Measurements from ENCODE around the gene PALB2. TPM values are rescaled to one million over a fixed set of nuclear protein-coding genes. Genes with fewer than 3 reads are reported as not detected.

Gene PALB2
- polyA plus RNA-seq, 3 donors: 2.3 to 3.3 (median 2.5) TPM

- no peak overlapping the region for H3K27ac Mint-ChIP-seq
- DNase-seq: no peak
- Histone ChIP-seq H3K4me3 (replicated peaks in 1 of 3; ENCODE audit: low read depth in 2 of 3, low read length in 3 of 3) (no peak overlapping the region), H4K20me1 (ENCODE audit: insufficient read depth, low read length) (peaks cover 14% of the 10 kb centered on the region), H3K27me3 (ENCODE audit: control insufficient read depth in 2 of 2, insufficient read depth in 2 of 2, low read length in 2 of 2) (no peaks in the 10 kb centered on the region), H3K79me2 (ENCODE audit: insufficient read depth, low read length) (peaks cover 37% of the 10 kb centered on the region), H3K9me3 (replicated peaks in 1 of 2; ENCODE audit: control insufficient read depth in 1 of 2, insufficient read depth in 1 of 2, low read length in 2 of 2) (no peaks in the 10 kb centered on the region), H3K36me3 (replicated peaks in 1 of 2; ENCODE audit: control insufficient read depth in 1 of 2, insufficient read depth in 2 of 2, low read length in 2 of 2) (peaks cover 10 to 54% of the 10 kb centered on the region in 2 donors), H3K4me1 (ENCODE audit: control insufficient read depth in 1 of 2, insufficient read depth in 2 of 2, low read length in 2 of 2) (peaks cover 34 to 40% of the 10 kb centered on the region in 2 donors), H3K9ac (ENCODE audit: insufficient read depth, low read length, poor library complexity, severe bottlenecking) (no peak overlapping the region), H3K27ac (ENCODE audit: low read depth in 1 of 2, low read length in 2 of 2) (no peak overlapping the region), H3K4me2 (replicated peaks; ENCODE audit: extremely low read depth, low read length, poor library complexity, severe bottlenecking) (no peak overlapping the region), H2AFZ (ENCODE audit: insufficient read depth, low read depth, low read length, poor library complexity, severe bottlenecking) (no peak overlapping the region)
- H3K4me1 Mint-ChIP-seq: peaks cover 40% of the 10 kb centered on the region
- intact Hi-C loops (cut with micrococcal nuclease): no loop called here
- no peaks in the 10 kb centered on the region for H3K9me3 Mint-ChIP-seq
- H3K4me3 Mint-ChIP-seq: no peak overlapping the region
- H3K27me3 Mint-ChIP-seq (ENCODE audit: low read depth in 3 of 3): peaks cover 0 to 2% (median 0%) of the 10 kb centered on the region in 3 donors
- H3K36me3 Mint-ChIP-seq: peaks cover 32 to 36% of the 10 kb centered on the region in 2 donors
- TF ChIP-seq, protein P1, sequence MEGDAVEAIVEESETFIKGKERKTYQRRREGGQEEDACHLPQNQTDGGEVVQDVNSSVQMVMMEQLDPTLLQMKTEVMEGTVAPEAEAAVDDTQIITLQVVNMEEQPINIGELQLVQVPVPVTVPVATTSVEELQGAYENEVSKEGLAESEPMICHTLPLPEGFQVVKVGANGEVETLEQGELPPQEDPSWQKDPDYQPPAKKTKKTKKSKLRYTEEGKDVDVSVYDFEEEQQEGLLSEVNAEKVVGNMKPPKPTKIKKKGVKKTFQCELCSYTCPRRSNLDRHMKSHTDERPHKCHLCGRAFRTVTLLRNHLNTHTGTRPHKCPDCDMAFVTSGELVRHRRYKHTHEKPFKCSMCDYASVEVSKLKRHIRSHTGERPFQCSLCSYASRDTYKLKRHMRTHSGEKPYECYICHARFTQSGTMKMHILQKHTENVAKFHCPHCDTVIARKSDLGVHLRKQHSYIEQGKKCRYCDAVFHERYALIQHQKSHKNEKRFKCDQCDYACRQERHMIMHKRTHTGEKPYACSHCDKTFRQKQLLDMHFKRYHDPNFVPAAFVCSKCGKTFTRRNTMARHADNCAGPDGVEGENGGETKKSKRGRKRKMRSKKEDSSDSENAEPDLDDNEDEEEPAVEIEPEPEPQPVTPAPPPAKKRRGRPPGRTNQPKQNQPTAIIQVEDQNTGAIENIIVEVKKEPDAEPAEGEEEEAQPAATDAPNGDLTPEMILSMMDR (IDR thresholded peaks at IDR 0.05): no peak
- WGBS (ENCODE audit: insufficient coverage): no CpG with 5 or more reads among the region's 2 CpGs
These were observed 35.9 kb upstream of the PALB2 start for GRCh38 chr16:23676924-23677480.

DNA sequence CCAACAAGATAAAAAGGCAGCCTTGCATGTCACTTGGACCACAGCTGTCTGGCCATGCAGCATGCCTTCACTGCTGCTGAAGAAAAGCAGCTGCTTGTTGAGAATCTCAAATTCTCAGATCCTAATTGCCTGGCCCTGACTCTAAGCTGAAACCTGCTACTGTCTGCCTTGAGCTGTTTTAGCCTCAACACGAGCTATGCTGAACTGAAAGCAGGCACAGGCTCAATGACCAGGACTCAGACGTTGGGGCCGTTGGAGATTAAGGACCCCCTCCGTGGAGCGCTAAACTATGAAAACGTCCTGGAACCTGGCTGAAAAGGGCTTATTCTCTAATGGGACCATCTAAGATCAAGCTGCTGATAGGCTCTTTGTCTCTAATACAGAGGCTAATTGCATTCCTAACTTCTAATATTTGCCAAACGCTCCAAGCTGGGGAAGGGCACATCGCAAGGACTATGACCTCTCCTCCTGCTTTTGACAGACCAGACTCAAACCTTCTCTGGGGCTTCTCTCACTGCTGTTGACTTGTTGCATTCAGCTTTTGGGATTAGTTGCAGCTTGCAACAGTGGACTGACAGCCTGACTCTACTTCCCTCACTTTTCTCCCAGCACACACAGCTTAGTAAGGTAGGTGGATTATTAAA lies 33.0 kb upstream of the PALB2 start:
- H3K4me3 ChIP-seq (replicated peaks in 1 of 3; ENCODE audit: low read depth in 2 of 3, low read length in 3 of 3): no peak overlapping the region
- Mint-ChIP-seq H3K9me3 (no peaks in the 10 kb centered on the region), H3K27ac (no peak overlapping the region), H3K36me3 (peaks cover 43 to 49% of the 10 kb centered on the region in 2 donors), H3K27me3 (ENCODE audit: low read depth in 3 of 3) (peaks cover 0 to 2% (median 0%) of the 10 kb centered on the region in 3 donors), H3K4me1 (peaks cover 11% of the 10 kb centered on the region), H3K4me3 (no peak overlapping the region)
- peaks cover 8% of the 10 kb centered on the region for H3K79me2 ChIP-seq (ENCODE audit: insufficient read depth, low read length)
- no peak overlapping the region for H2AFZ ChIP-seq (ENCODE audit: insufficient read depth, low read depth, low read length, poor library complexity, severe bottlenecking)
- 96% methylated on average over 8 of the region's 8 CpGs for WGBS (ENCODE audit: insufficient coverage)
- H3K9me3 ChIP-seq (replicated peaks in 1 of 2; ENCODE audit: control insufficient read depth in 1 of 2, insufficient read depth in 1 of 2, low read length in 2 of 2): no peaks in the 10 kb centered on the region
- DNase-seq: no peak
- peaks cover 8 to 11% of the 10 kb centered on the region in 2 donors for H3K4me1 ChIP-seq (ENCODE audit: control insufficient read depth in 1 of 2, insufficient read depth in 2 of 2, low read length in 2 of 2)
- intact Hi-C loops (cut with micrococcal nuclease): no loop called here
- H3K27me3 ChIP-seq (ENCODE audit: control insufficient read depth in 2 of 2, insufficient read depth in 2 of 2, low read length in 2 of 2): no peaks in the 10 kb centered on the region
- no peak overlapping the region for H3K27ac ChIP-seq (ENCODE audit: low read depth in 1 of 2, low read length in 2 of 2)
- TF ChIP-seq, protein P1 (IDR thresholded peaks at IDR 0.05): no peak
- no peak overlapping the region for H3K4me2 ChIP-seq (replicated peaks; ENCODE audit: extremely low read depth, low read length, poor library complexity, severe bottlenecking)
- peaks cover 31 to 67% of the 10 kb centered on the region in 2 donors for H3K36me3 ChIP-seq (replicated peaks in 1 of 2; ENCODE audit: control insufficient read depth in 1 of 2, insufficient read depth in 2 of 2, low read length in 2 of 2)
- no peak overlapping the region for H3K9ac ChIP-seq (ENCODE audit: insufficient read depth, low read length, poor library complexity, severe bottlenecking)
- peaks cover 5% of the 10 kb centered on the region for H4K20me1 ChIP-seq (ENCODE audit: insufficient read depth, low read length)

Measured in CD14-positive monocyte (primary cell).